Muscle of back (tissue), 11 donors: Measurements from ENCODE around the gene ANKRD53. TPM values are rescaled to one million over a fixed set of nuclear protein-coding genes. Genes with fewer than 3 reads are reported as not detected.
"Not testable (repeated sequence)": the region's sequence is repeated elsewhere in the genome, so short reads cannot be mapped to it uniquely, and the experiment has no call there.

Experiments used
- DNase-seq, 3 donors: peaks; one replicate each; pipeline versions ENCODE4 v3.0.0 to v3.0.0-alpha.2; 2013
- polyA plus RNA-seq, 10 donors: library from polyadenylated mRNA; unstranded; fragments of 120-200 nt; gene quantifications; one replicate each; pipeline ENCODE4 v1.2.1, GENCODE V29; 2013; ENCODE audit not compliant: insufficient read length in 10 of 10

The ANKRD53 gene
- polyA plus RNA-seq, 10 donors = 0.56 to 1.8 (median 1.2) TPM

- no peak for DNase-seq
These were observed 11.8 kb downstream of the ANKRD53 start for GRCh38 chr2:70990216-70990615.

GRCh38 chr2:70991142-70991541, 12.7 kb downstream of the ANKRD53 start:
- DNase-seq = no peak

GRCh38 chr2:70991742-70992141, 13.3 kb downstream of the ANKRD53 start:
- no peak for DNase-seq

GRCh38 chr2:70992945-70993853, 14.8 kb downstream of the ANKRD53 start:
- no peak for DNase-seq

GRCh38 chr2:70994009-70994698, 15.7 kb downstream of the ANKRD53 start:
- DNase-seq = peak in 1 of 3 donors; percentile 10

- peak; percentile 80 to 94 (median 86) for DNase-seq
These were observed 16.4 kb downstream of the ANKRD53 start, which contains the start of gene TEX261 for GRCh38 chr2:70994699-70995425. Gene TEX261, minus strand, starts transcription at chr2:70994873. Its CDS starts 116 bp downstream, at chr2:70994757.

- DNase-seq = peak in 2 of 3 donors; percentile 14 to 42
These were observed 16.9 kb downstream of the ANKRD53 start for GRCh38 chr2:70995426-70995729.

GRCh38 chr2:70998885-70999284, 20.5 kb downstream of the ANKRD53 start:
- DNase-seq = not testable (repeated sequence)

GRCh38 chr2:70999362-70999761, 20.9 kb downstream of the ANKRD53 start:
- no peak for DNase-seq

GRCh38 chr2:70999931-71000330, 21.5 kb downstream of the ANKRD53 start:
- not testable (repeated sequence) for DNase-seq

- peak in 2 of 3 donors; percentile 46 to 73 for DNase-seq
These were observed 22.6 kb downstream of the ANKRD53 start for GRCh38 chr2:71000780-71001591.

- no peak for DNase-seq
These were observed 23.1 kb downstream of the ANKRD53 start for GRCh38 chr2:71001592-71001927.

- no peak for DNase-seq
These were observed 23.6 kb downstream of the ANKRD53 start for GRCh38 chr2:71001981-71002570.

- no peak for DNase-seq
These were observed 25.0 kb downstream of the ANKRD53 start for GRCh38 chr2:71003396-71003795.

- no peak for DNase-seq
These were observed 25.7 kb downstream of the ANKRD53 start for GRCh38 chr2:71003966-71004755.

- no peak for DNase-seq
These were observed 26.4 kb downstream of the ANKRD53 start for GRCh38 chr2:71004857-71005256.

GRCh38 chr2:71005271-71006202, 27.1 kb downstream of the ANKRD53 start:
- DNase-seq = no peak

GRCh38 chr2:71006323-71006722, 27.9 kb downstream of the ANKRD53 start:
- no peak for DNase-seq
